ENCODE measurements around the gene CTDSPL2.
"Not testable (repeated sequence)": the region's sequence is repeated elsewhere in the genome, so short reads cannot be mapped to it uniquely, and the experiment has no call there.

Gene CTDSPL2

DNA sequence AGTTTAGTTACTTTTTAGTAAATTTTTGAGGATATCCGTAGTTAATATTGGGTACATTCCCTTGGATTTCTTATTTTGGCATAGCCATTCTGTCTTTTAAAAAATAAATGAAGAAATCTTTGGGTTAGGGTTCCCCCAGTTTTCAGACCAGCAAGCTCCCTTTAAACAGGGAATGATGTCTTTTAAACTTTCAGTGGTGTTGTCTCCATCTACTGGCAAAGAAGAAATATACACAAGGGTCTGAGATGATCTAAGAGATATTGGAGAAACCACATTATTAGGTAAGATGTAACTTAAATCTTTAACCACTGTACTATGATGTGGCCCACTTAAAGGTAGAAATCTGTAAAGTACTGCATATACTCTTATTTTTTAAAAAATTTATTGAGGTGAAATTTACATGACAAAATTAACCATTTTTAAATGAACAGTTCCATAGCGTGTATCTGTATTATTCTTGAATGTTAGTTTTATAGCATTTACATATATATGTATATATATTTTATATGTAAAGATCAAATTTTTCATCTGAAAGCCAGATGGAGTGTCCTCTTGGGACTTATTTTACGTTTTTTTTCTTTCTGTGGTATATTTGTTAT lies 74.4 kb downstream of the CTDSPL2 start:
- H3K36me3 Mint-ChIP-seq (ENCODE audit: low read depth): peaks cover 75% of the 10 kb centered on the region
- no peaks in the 10 kb centered on the region for H3K9me3 Mint-ChIP-seq
- H3K27me3 Mint-ChIP-seq: no peaks in the 10 kb centered on the region
- no peak for DNase-seq
- H3K4me3 Mint-ChIP-seq: no peak overlapping the region
- H3K4me1 Mint-ChIP-seq (ENCODE audit: low read depth): peaks cover 22% of the 10 kb centered on the region
- peak overlapping the region; percentile 88 for H3K27ac Mint-ChIP-seq

DNA sequence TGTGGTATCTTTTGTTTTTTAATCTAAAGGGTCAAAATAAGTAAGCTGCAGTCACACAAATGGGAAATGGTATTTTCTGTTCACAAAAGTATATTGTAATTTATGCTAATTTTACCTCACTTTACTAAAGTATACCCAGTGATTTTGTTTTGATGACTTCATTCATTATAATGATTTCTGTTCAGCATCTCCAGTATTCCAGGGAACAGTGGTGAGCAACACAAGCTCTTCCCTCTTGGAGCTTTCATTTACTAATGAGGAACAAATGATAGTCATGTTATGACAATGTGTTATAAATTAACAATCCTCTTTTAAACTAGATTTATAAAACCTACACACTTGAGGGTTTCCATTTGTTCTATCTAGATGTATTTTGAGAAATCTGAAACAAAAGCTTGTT lies 89.0 kb downstream of the CTDSPL2 start:
- Mint-ChIP-seq H3K27ac (peak overlapping the region; percentile 47), H3K27me3 (no peaks in the 10 kb centered on the region), H3K4me3 (no peak overlapping the region), H3K4me1 (ENCODE audit: low read depth) (peaks cover 5% of the 10 kb centered on the region), H3K9me3 (no peaks in the 10 kb centered on the region), H3K36me3 (ENCODE audit: low read depth) (peaks cover 73% of the 10 kb centered on the region)
- no peak for DNase-seq

DNA sequence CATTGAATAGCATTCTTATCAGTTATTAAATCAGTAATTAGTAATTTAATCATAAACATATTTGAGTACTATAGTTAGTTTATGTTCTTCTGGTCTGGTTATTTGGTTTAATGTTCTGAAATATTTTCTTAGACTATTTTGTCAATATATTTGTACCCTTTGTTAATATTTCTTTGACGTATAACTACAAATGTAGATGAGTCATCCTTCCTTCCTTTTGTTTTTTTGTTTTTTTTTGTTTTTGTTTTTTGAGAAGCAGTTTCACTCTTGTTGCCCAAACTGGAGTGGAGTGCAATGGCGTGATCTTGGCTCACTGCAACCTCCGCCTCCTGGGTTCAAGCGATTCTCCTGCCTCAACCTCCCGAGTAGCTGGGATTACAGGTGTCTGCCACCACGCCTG lies 92.1 kb downstream of the CTDSPL2 start:
- Mint-ChIP-seq H3K9me3 (no peaks in the 10 kb centered on the region), H3K4me1 (ENCODE audit: low read depth) (peaks cover 5% of the 10 kb centered on the region), H3K27me3 (no peaks in the 10 kb centered on the region), H3K4me3 (no peak overlapping the region), H3K27ac (peak overlapping the region; percentile 57), H3K36me3 (ENCODE audit: low read depth) (peaks cover 78% of the 10 kb centered on the region)
- DNase-seq: no peak

DNA sequence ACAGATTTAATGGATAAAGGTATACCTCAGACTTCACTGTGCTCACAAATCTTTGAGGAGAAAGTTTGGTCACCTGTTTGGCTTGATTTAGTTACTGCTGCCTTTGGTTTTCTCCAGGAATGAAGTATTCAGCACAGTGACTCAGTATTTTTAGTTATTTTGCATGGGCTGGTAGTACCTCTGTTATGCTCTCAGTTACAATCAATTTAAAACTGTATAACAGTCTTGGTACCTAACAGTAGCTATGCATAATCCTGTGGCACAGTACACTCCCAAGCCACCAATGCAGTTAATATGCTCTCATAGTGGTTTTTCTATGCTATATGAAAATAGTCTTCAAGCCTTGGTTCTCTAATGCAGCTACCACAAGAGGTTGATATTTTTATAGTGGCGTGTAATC lies 97.6 kb downstream of the CTDSPL2 start:
- no peaks in the 10 kb centered on the region for H3K9me3 Mint-ChIP-seq
- H3K36me3 Mint-ChIP-seq (ENCODE audit: low read depth): peaks cover 65% of the 10 kb centered on the region
- no peak for DNase-seq
- no peaks in the 10 kb centered on the region for H3K27me3 Mint-ChIP-seq
- no peak overlapping the region for H3K4me3 Mint-ChIP-seq
- H3K27ac Mint-ChIP-seq: peak overlapping the region; percentile 57
- peaks cover 4% of the 10 kb centered on the region for H3K4me1 Mint-ChIP-seq (ENCODE audit: low read depth)

DNA sequence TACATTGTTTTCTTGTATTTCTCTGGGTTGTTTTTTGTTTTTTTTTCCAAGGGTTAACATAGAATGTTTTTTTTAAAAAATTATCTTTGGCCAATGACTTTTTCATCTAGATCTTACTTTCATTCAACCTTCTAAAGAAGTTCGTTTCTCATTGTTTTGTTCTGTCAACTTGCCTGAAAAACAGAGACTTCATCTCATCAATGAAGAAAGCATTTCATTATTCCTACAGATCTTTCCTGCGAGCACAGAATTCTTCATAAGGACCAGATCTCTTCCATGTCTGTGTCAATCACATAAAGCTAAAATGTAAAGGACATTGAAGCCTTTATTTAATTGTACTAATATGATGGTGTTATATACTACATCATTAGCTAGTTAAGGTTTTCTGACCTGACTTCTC lies 99.8 kb downstream of the CTDSPL2 start:
- no peak overlapping the region for H3K4me3 Mint-ChIP-seq
- H3K4me1 Mint-ChIP-seq (ENCODE audit: low read depth): peaks cover 8% of the 10 kb centered on the region
- peak overlapping the region; percentile 35 for H3K27ac Mint-ChIP-seq
- DNase-seq: no peak
- H3K9me3 Mint-ChIP-seq: no peaks in the 10 kb centered on the region
- H3K27me3 Mint-ChIP-seq: no peaks in the 10 kb centered on the region
- H3K36me3 Mint-ChIP-seq (ENCODE audit: low read depth): peaks cover 55% of the 10 kb centered on the region

DNA sequence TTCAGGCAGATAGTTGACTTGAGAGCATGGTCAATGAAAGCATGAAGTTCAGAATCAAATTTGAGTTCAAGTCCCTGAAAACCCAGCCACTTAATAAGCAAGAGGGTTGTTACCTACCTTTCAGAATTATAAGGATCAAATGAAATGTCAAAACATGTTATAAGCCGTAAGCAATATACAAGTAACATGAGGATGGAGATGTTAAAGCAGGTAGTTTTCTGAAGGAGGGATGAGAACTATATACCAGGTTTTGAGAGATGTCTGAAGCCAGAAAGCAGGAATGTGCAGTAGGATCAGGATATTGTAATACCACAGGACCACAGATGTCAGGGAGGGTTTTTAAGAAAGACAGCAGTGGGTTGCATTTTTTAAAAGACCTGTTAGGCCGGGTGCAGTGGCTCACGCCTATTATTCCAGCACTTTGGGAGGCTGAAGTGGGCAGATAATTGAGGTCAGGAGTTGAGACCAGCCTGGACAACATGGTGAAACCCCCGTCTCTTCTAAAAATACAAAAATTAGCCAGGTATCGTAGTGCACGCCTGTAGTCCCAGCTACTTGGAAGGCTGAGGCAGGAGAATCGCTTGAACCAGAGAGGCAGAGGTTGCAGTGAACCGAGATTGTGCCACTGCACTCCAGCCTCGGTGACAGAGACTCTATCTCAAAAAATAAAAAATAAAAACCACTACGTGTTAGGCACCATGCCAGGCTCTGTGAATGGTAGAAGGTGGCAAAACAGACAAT lies 102.6 kb downstream of the CTDSPL2 start:
- no peaks in the 10 kb centered on the region for H3K9me3 Mint-ChIP-seq
- no peak overlapping the region for H3K4me3 Mint-ChIP-seq
- peak overlapping the region; percentile 22 for H3K27ac Mint-ChIP-seq
- peak; percentile 18 for DNase-seq
- peaks cover 22% of the 10 kb centered on the region for H3K4me1 Mint-ChIP-seq (ENCODE audit: low read depth)
- H3K27me3 Mint-ChIP-seq: no peaks in the 10 kb centered on the region
- H3K36me3 Mint-ChIP-seq (ENCODE audit: low read depth): peaks cover 44% of the 10 kb centered on the region

DNA sequence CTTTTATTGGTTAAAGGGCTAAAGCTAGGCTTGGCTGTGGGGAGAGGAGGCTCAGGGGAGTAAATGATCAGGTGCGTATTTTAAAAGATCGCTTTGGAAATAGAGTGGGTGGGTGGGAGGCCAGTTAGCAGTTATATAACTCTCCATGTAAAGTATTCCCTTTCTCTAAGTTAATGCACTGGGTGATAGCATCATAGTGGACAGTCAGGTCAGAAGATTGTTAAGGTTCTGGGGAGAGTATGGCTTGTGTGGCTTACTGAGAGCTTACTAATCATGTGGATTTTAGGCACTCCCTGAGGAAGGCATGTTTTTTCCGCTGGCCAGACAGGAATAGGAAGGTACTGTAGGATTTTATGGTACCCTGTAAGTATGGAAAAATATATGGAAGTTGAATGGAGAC lies 103.2 kb downstream of the CTDSPL2 start:
- Mint-ChIP-seq H3K4me1 (ENCODE audit: low read depth) (peaks cover 26% of the 10 kb centered on the region), H3K36me3 (ENCODE audit: low read depth) (peaks cover 43% of the 10 kb centered on the region), H3K27me3 (no peaks in the 10 kb centered on the region), H3K4me3 (no peak overlapping the region), H3K27ac (peak overlapping the region; percentile 22), H3K9me3 (no peaks in the 10 kb centered on the region)
- DNase-seq: no peak

DNA sequence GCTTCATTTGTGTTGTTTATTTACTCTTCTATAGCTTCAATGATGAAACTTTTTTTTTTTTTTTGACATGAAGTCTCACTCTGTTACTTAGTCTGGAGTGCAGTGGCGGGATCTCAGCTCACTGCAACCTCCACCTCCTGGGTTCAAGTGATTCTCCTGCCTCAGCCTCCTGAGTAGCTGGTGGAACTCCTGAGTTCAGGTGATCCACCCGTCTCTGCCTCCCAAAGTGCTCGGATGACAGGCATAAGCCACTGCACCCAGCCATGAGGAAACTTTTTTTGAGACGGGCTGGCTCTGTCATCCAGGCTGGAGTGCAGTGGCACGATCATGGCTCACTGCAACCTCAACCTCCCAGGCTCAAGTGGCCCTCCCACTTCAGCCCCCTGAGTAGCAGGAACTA lies 104.8 kb downstream of the CTDSPL2 start:
- H3K4me3 Mint-ChIP-seq, DNase-seq: not testable (repeated sequence)
- peak overlapping the region; percentile 76 for H3K27ac Mint-ChIP-seq

DNA sequence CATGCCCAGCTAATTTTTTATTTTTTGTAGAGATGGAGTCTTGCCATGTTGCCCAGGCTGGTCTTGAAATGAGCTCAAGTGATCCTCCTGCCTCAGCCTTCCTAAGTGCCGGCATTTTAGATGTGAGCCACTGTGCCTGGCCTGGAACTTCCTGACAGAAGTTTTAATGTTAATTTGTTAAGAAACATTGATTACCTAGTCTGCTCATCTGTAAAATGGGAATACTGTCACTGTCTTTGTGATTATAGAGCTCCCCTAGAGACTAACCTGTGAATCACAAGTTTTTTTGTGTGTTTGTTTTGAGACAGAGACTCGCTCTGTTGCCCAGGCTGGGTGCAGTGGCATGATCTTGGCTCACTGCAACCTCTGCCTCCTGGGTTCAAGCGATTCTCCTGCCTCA lies 105.3 kb downstream of the CTDSPL2 start:
- Mint-ChIP-seq H3K4me3 (no peak overlapping the region), H3K27ac (peak overlapping the region; percentile 76), H3K27me3 (no peaks in the 10 kb centered on the region), H3K9me3 (no peaks in the 10 kb centered on the region), H3K4me1 (ENCODE audit: low read depth) (peaks cover 28% of the 10 kb centered on the region), H3K36me3 (ENCODE audit: low read depth) (peaks cover 45% of the 10 kb centered on the region)
- DNase-seq: no peak

More for the DNA sequence above, 104.8 kb downstream of the CTDSPL2 start:
- Mint-ChIP-seq H3K36me3 (ENCODE audit: low read depth) (peaks cover 46% of the 10 kb centered on the region), H3K4me1 (ENCODE audit: low read depth) (peaks cover 28% of the 10 kb centered on the region)
- not testable (repeated sequence) for H3K27me3 Mint-ChIP-seq, H3K9me3 Mint-ChIP-seq

DNA sequence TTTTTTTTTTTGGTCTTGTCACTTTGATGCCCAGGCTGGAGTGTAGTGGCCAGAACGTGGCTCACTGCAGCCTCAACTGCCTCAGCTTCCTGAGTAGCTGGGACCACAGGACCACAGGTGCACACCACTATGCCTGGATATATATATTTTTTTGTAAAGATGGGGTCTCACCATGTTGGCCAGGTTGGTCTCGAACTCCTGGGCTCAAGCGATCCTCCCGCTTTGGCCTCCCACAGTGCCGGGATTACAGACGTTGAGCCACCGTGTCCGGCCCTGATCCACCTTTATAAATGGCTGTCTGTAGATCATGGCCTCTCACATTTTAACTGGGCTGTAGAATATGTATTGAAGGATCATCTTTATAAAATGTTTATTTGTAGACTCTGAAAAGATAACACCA lies 107.7 kb downstream of the CTDSPL2 start:
- Mint-ChIP-seq H3K4me3 (peak overlapping the region; percentile 88), H3K4me1 (ENCODE audit: low read depth) (peaks cover 40% of the 10 kb centered on the region), H3K27ac (peak overlapping the region; percentile 98), H3K27me3 (no peaks in the 10 kb centered on the region), H3K36me3 (ENCODE audit: low read depth) (peaks cover 58% of the 10 kb centered on the region), H3K9me3 (no peaks in the 10 kb centered on the region)
- DNase-seq: no peak

DNA sequence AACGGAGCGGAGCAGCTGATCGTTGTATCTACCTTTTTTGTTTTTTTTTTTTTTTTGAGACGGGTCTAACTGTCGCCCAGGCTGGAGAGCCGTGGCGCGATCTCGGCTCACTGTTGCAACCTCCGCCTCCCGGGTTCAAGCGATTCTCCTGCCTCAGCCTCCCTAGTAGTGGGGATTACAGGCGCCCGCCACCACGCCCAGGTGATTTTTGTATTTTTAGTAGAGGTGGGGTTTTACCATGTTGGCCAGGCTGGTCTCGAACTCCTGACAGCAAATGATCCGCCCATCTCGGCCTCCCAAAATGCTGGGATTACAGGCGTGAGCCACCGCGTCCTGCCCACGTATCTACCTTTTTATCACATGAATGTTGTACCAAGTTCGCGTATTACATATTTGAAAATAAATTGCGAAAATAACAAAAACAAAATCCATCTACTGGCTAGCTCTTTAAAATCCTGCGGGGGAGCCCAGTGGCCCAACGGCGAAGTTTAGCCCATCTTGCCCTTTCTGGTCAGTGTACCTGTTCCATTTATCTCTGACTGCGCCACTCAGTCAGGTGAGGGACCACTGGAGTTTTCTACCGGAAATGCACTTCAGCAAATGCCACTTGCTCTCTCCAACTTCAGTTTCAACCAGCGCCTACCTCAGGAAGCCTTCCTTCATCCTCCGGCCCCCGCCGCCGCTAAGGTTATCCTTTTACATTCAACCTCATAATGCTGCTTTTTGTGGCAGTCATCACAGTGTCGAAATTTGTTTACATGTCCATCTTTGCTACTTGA lies 108.3 kb downstream of the CTDSPL2 start:
- H3K9me3 Mint-ChIP-seq: no peaks in the 10 kb centered on the region
- peak overlapping the region; percentile 98 for H3K27ac Mint-ChIP-seq
- no peaks in the 10 kb centered on the region for H3K27me3 Mint-ChIP-seq
- H3K4me3 Mint-ChIP-seq: peak overlapping the region; percentile 88
- DNase-seq: peak; percentile 60
- peaks cover 44% of the 10 kb centered on the region for H3K4me1 Mint-ChIP-seq (ENCODE audit: low read depth)
- peaks cover 64% of the 10 kb centered on the region for H3K36me3 Mint-ChIP-seq (ENCODE audit: low read depth)

DNA sequence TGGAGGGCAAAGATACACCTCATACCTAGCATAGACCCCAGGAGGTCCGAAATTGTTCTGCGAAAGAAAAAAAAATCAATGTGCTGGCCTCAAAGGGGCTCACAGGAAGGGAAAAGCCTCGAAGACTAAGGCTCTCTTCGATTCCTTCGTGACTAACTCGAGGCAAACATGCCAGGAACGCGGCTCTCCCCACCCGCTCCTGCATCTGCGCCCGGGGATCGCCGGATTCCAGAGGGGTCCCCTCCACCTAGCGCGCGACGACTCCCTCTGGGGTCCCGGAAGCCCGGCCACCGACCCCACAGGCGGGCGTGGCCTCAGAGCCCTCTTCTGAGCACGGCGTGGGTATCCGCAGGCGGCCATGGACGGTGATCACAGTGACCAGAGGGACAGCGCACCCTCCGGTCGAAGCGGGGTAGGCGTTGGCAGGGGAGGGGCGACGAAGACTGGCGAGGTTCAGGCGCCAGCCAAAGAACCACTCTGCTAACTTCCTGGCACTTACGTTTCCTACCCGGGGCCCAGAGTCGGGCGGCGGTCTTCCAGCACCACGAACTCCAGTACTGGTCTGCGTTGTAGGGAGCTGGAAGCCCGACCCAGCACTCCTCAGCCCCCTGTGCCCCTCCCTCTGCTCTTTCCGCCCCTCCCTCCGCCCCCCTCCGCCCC lies 109.0 kb downstream of the CTDSPL2 start:
- Mint-ChIP-seq H3K27me3 (no peaks in the 10 kb centered on the region), H3K4me1 (ENCODE audit: low read depth) (peaks cover 50% of the 10 kb centered on the region), H3K27ac (peak overlapping the region; percentile 98), H3K4me3 (peak overlapping the region; percentile 88), H3K9me3 (no peaks in the 10 kb centered on the region), H3K36me3 (ENCODE audit: low read depth) (peaks cover 70% of the 10 kb centered on the region)
- DNase-seq: no peak

DNA sequence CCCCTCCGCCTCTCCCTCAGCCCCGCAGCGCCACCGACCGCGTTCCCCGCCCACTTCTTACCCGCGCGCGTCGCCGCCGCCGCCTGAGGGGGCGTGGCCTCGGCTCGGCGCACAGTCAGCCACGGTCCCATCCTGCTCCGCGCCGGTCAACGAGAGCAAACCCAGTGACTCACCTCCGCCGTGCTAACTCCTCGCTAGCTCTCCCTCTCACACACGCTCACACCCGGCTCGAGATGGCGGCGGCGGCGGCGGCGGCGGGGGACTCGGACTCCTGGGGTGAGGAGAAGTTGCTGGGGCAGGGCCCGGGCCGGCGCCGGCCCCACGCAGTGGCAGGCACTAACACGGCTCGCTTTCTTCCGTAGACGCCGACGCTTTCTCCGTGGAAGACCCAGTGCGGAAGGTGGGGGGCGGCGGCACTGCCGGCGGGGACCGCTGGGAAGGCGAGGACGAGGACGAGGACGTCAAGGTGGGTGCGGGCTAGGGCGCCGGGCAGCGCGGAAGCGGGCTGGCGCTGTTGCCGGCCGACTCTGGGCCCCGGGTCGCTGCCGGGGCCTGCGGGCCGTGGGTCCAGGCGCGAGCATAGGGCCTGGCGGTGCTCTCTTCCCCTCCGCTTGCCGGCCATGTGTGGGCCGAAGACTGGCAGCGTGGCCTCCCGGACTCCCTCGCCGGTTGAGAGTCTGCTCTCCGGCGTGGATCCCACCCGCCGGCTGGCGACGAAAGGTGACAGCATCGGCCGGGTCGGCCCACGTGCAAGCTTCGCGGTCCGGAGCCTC lies 109.7 kb downstream of the CTDSPL2 start, which contains the start of gene EIF3J:
Gene EIF3J (plus strand): TSS at position 186 of the 773 bp plus-strand sequence. CDS start 48 bp downstream, at position 234.
- peak within 1 kb of the TSS; percentile 98 for H3K27ac Mint-ChIP-seq
- H3K4me1 Mint-ChIP-seq (ENCODE audit: low read depth): peaks cover 57% of the 10 kb centered on the region
- peak within 1 kb of the TSS; percentile 88 for H3K4me3 Mint-ChIP-seq
- no peaks in the 10 kb centered on the region for H3K27me3 Mint-ChIP-seq
- DNase-seq: peak; percentile 95
- peaks cover 75% of the 10 kb centered on the region for H3K36me3 Mint-ChIP-seq (ENCODE audit: low read depth)
- H3K9me3 Mint-ChIP-seq: no peaks in the 10 kb centered on the region

All from activated T-cell treated with anti-CD3 and anti-CD28 coated beads, Interleukin-2, amount 50 U/mL, for 24 hours (primary cell).